GM12891 (cell line): ENCODE results near the gene HOMER2.

Experiments used
- DNase-seq: peaks from one replicate; pipeline ENCODE4 v3.0.0; 2011; ENCODE audit warnings: low spot score; ENCODE audit not compliant: insufficient read length
- FAIRE-seq: peaks from 2 replicates; lab custom pipeline; 2011; peaks lifted over from hg19 to GRCh38; lab: Jason Lieb, UNC
- PAX5 ChIP-seq: IDR thresholded peaks from 2 replicates; pipeline ENCODE4 v1.6.1; 2011; ENCODE audit warnings: low read length, moderate library complexity, mild to moderate bottlenecking; ENCODE audit not compliant: insufficient read depth, severe bottlenecking
- POLR2A ChIP-seq: IDR thresholded peaks from 2 replicates; pipeline ENCODE4 v1.6.1; 2011; ENCODE audit warnings: low read depth, low read length, control low read depth
- POLR2AphosphoS5 ChIP-seq: IDR thresholded peaks from 2 replicates; pipeline ENCODE4 v1.6.1; 2011; ENCODE audit warnings: low read depth, low read length, control low read depth
- POU2F2 ChIP-seq: IDR thresholded peaks from 2 replicates; pipeline ENCODE4 v1.6.1; 2011; ENCODE audit warnings: low read depth, mild to moderate bottlenecking, control low read depth, low read length, moderate library complexity
- SPI1 ChIP-seq: IDR thresholded peaks from 2 replicates; pipeline ENCODE4 v1.6.1; 2011; ENCODE audit warnings: low read depth, low read length, control low read depth
- TAF1 ChIP-seq: IDR thresholded peaks from 2 replicates; pipeline ENCODE4 v1.6.1; 2011; ENCODE audit warnings: low read depth, low read length, control low read depth

HOMER2 gene

DNA sequence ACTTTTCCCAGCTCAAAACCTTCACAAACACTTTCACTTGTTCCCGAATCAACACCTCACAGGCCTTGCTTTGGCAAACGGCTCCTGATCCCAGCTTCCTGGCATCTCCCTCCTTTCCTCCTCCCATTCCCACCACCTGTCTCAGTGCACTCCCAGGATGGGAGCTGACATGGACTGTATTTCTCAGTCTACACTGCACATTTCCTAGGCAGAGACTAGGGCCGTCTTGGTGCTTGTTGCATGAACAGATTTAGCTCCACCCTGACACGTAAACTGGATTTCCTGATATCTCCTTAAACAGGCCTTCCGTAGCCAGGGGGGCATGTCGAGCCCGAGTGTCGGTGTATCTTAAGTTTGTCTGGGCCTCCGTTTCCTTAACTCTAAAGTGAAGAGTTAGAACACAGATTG is 143.9 kb downstream of the HOMER2 start:
- FAIRE-seq (peak; percentile 13), DNase-seq (no peak)
- TF ChIP-seq PAX5, result no peak
- no peak for TF ChIP-seq POLR2A
- no peak for TF ChIP-seq POLR2AphosphoS5

DNA sequence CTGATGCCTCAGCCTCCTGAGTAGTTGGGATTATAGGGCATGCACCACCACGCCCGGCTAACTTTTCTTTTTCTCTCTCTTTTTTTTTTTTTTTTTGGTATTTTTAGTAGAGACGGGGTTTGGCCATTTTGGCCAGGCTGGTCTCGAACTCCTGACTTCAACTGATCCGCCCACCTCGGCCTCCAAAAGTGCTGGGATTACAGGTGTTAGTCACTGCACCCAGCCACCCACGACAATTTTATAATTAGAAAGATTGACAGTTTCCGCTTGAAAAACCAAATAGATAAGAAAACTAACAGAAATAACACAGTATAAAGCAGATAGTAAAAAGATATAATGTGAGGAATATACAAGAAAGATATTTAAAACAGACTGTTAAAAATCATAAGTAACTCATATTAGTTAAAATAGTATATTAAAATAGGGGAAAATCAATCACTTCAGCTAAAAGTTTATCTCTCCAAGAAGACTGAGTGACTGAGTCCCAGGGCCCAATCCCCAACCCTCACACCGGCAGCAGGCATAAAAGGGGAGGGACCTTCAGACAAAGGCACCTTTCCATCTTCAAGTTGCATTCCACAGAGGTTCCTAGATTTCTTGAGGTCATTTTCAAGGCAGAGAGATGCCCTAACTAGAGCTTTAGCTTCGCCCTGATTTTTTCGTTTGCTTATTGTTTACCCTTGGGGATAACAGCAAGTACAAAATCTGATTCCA is 144.4 kb downstream of the HOMER2 start:
- DNase-seq, result no peak
- FAIRE-seq, result no peak

DNA sequence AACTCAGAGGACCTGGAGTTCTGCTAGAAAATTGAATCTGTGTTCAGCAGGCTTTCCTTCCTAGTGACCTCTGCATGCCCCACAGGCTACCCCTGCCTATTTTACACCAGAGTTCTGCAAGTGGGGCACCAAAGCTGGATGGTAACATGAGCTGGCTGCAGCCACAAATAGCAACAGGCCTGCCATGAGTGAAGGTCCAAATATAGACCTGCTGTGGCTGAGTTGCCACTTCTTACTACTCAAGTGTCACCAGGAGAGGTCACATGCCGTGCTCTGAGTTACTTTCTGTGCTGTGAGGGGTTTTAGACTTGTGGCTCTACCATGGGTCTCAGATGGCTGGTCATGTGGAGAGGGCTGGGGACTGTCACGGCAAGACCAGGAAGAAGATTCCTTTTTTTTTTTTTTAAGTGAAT is 146.5 kb downstream of the HOMER2 start, which contains the start of gene FSD2:
Gene FSD2, minus strand, starts transcription at position 76 of the 413 bp plus-strand sequence. CDS start 18,679 bp downstream, outside the sequence.
- TF ChIP-seq POLR2AphosphoS5 (no peak), TAF1 (no peak), PAX5 (peak; percentile 95), POU2F2 (peak; percentile 69; the same call in 1 of the 2 replicates), POLR2A (no peak)
- no peak for DNase-seq
- peak; percentile 87 for FAIRE-seq

More for the DNA sequence above, 144.4 kb downstream of the HOMER2 start:
- TF ChIP-seq POU2F2, result no peak
- TF ChIP-seq SPI1, result no peak
- TF ChIP-seq POLR2A, result no peak
- TF ChIP-seq PAX5, result no peak
- TF ChIP-seq POLR2AphosphoS5, result no peak
- no peak for TF ChIP-seq TAF1

DNA sequence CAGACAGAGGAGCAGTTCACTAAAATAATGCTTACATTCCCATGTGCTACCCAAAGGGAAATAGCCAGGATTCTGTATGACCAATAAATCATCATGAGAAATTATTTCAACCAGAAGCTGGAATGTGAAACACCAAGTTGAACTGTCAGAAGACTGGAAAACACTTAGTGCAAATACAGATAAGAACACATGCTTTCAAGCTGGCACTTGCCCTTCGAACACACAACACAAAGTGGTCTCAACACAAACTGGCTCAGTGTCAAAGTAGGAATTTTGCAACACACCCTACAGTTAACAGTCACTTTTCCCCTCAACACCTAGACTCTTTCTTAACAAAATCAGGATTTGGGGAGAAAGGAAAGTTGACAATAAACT is 148.0 kb downstream of the HOMER2 start:
- TF ChIP-seq POU2F2, result no peak
- TF ChIP-seq POLR2AphosphoS5, result no peak
- no peak for TF ChIP-seq TAF1
- TF ChIP-seq SPI1, result no peak
- TF ChIP-seq POLR2A, result no peak
- no peak for TF ChIP-seq PAX5
- no peak for DNase-seq
- FAIRE-seq, result peak; percentile 45

DNA sequence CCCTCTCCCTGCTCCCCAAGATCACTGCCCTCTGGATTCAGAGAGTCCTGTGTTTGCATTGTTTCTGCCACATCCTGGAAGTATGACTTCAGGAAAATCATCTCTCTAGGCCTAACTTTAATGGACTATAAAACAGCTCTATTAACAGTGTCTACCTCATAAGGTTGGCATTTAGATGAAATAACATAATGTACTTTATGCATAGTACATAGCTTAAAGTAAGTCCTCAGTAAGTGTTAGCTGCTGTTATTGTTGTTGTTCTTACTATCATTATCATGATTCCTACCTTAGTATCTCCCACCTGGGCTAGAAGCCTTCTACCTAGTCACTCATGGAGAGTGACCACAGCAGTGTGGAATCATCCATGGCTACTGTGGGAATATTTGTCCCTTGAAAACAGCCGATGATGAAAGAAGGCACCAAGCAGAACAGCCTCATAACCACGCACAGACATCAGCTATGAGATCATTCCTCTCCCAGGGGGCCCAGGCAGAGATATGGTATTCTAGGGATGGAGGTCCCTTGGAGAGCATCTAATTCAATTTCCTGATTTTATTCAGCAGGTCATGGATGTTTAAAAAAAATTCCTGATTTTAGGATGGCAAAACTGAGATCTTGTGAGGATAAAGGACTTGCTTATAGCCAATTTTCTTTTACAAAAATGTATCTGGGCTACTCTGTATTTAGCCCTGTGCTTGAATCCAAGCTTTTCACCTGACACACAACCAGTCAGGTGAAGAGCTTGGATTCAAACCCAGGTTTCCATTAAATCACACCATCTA is 148.5 kb downstream of the HOMER2 start:
- no peak for TF ChIP-seq SPI1
- no peak for TF ChIP-seq TAF1
- TF ChIP-seq POU2F2, result no peak
- no peak for TF ChIP-seq PAX5
- no peak for TF ChIP-seq POLR2A
- no peak for TF ChIP-seq POLR2AphosphoS5
- DNase-seq, result no peak
- no peak for FAIRE-seq

DNA sequence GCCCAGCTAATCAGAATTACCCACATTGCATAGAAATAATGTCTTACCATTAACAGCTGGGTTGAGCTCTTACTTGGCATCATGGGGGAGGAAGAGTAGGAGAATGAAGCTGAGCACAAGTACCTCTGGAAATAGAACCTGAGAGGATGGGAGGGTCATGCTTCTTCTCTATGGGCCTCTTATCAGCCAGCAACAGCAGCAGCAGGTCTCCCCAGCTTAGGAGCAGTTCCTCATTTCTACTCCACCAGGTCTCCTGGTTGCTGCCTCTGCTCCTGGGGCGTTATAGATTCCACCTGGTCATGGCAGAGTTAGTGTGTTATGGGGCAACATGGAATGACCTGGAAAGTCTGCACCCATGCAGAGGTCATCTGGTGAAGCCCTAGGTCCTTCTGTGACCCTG is 150.0 kb downstream of the HOMER2 start:
- DNase-seq (no peak), FAIRE-seq (no peak)
- TF ChIP-seq POU2F2 (no peak), TAF1 (no peak), SPI1 (peak; percentile 95), POLR2AphosphoS5 (no peak)

DNA sequence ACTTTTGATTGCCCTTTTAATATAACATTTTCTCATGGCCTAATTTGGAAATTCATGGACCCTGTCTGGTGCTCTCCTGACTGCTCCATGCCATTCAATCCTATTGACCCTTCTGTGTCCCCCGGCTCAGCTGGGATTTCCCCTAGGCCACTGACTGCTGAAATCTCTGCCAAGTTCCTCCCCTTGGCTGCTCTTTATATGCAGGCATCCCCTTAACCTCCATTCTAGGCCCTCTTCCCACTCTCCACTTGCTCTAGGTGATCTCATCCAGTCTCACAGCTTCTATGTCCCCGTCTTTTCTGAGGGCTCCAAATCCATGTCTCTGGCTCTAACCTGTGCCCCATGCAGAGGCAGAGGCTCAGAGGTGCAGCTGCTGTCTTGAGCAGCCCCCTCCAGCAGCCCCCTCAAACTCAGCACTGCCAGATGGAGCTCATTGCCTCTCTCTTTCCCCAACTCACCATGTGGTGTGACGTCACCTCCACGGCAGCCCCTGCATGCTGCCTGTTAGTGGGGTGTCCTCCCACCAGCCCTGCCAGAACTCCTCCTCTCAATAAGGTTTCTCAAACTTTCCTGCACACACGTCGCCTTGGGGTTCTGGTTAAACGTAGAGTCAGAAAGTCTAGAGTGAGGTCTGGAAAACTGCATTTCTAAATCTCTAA is 153.2 kb downstream of the HOMER2 start:
- FAIRE-seq (no peak), DNase-seq (no peak)
- TF ChIP-seq PAX5 (no peak), POLR2AphosphoS5 (no peak), SPI1 (no peak), TAF1 (no peak), POLR2A (no peak), POU2F2 (no peak)
